GM12878 (cell line): ENCODE results near the gene TIGD2. TPM values are rescaled to one million over a fixed set of nuclear protein-coding genes. Genes with fewer than 3 reads are reported as not detected.

Source experiments
- ATAC-seq: fragments of 200-7000 bp; cut with Tn5 transposase; 3 replicates; pipeline ENCODE4 v1.9.1; 2020; ENCODE audit warnings: mild to moderate bottlenecking, moderate library complexity
- BruUV-seq: library from RNA; stranded (reverse); fragments of 400-500 nt; replicated peaks from 2 replicates; lab custom pipeline; 2021; lab: Mats Ljungman, UMichigan
- CTCF ChIA-PET: fragments of 300-600 bp; sonication (Branson Sonifier 250); formaldehyde crosslinking; extraction: SDS; loops from one replicate; lab custom pipeline; 2021; ENCODE audit warnings: inconsistent platforms; lab: Yijun Ruan, JAX
- POLR2A ChIA-PET: fragments of 350-600 bp; formaldehyde crosslinking; extraction: SDS; loops from one replicate; lab custom pipeline; 2021; ENCODE audit warnings: inconsistent platforms; lab: Charles Lee
- RAD21 ChIA-PET: fragments of 300-600 bp; sonication (Branson Sonifier 250); formaldehyde crosslinking; loops from one replicate; lab custom pipeline; 2023; ENCODE audit warnings: antibody characterized with exemption; ENCODE audit not compliant: unreplicated experiment; lab: Charles Lee
- SMC1A ChIA-PET: fragments of 300-600 bp; sonication (Branson Sonifier 250); formaldehyde crosslinking; loops from one replicate; lab custom pipeline; 2023; ENCODE audit not compliant: unreplicated experiment, uncharacterized antibody; lab: Charles Lee
- DNase-seq: peaks from one replicate; pipeline ENCODE4 v3.0.0-alpha.2; 2011; ENCODE audit warnings: low read depth, low spot score
- FAIRE-seq: peaks from 3 replicates; lab custom pipeline; 2011; peaks lifted over from hg19 to GRCh38; lab: Jason Lieb, UNC
- H2AFZ ChIP-seq: 2 replicates; pipeline ENCODE4 v1.6.0; 2011; ENCODE audit warnings: low read depth, low read length, control low read depth; ENCODE audit not compliant: control insufficient read depth
- H3K27ac ChIP-seq: 2 replicates; pipeline ENCODE4 v1.5.1; 2011; ENCODE audit warnings: control low read depth; ENCODE audit not compliant: control insufficient read depth, insufficient read depth
- H3K27me3 ChIP-seq, 2 experiments: replicated peaks in 1 of 2; 2 replicates each; pipeline versions ENCODE4 v1.6.0 to v1.6.1; 2011; ENCODE audit warnings: low read length in 1 of 2; ENCODE audit not compliant: control insufficient read depth in 2 of 2, insufficient read depth in 2 of 2
- H3K36me3 ChIP-seq, 2 experiments: 2 replicates each; pipeline ENCODE4 v1.5.1; 2011; ENCODE audit warnings: low read length in 1 of 2; ENCODE audit not compliant: control insufficient read depth in 2 of 2, insufficient read depth in 2 of 2
- H3K4me1 ChIP-seq: 2 replicates; pipeline ENCODE4 v1.6.1; 2011; ENCODE audit warnings: mild to moderate bottlenecking, low read length, moderate library complexity, mixed read lengths; ENCODE audit not compliant: control insufficient read depth, insufficient read depth
- H3K4me2 ChIP-seq: 2 replicates; pipeline ENCODE4 v1.6.0; 2011; ENCODE audit warnings: control low read depth; ENCODE audit not compliant: control insufficient read depth, insufficient read depth
- H3K4me3 ChIP-seq: fragments of 200-600 bp; sonication (generic); 2 replicates; pipeline ENCODE4 v1.5.1; 2016
- H3K79me2 ChIP-seq: 2 replicates; pipeline ENCODE4 v1.6.0; 2011; ENCODE audit warnings: low read length; ENCODE audit not compliant: control insufficient read depth, insufficient read depth
- H3K9ac ChIP-seq: 2 replicates; pipeline ENCODE4 v1.8.0; 2011; ENCODE audit warnings: low read length, control low read depth, mixed read lengths; ENCODE audit not compliant: control insufficient read depth, insufficient read depth
- H3K9me3 ChIP-seq: replicated peaks from 3 replicates; pipeline ENCODE4 v1.5.1; 2011; ENCODE audit warnings: mild to moderate bottlenecking, low read length; ENCODE audit not compliant: control insufficient read depth, insufficient read depth
- H4K20me1 ChIP-seq: 2 replicates; pipeline ENCODE4 v1.6.0; 2011; ENCODE audit not compliant: control insufficient read depth, insufficient read depth
- ATF2 ChIP-seq: IDR thresholded peaks from 2 replicates; pipeline ENCODE4 v1.6.1; 2012; ENCODE audit warnings: low read length, inconsistent platforms
- BCL11A ChIP-seq: IDR thresholded peaks from 2 replicates; pipeline ENCODE4 v1.6.1; 2011; ENCODE audit warnings: low read depth, low read length
- CHD1 ChIP-seq: IDR thresholded peaks from 2 replicates; pipeline ENCODE4 v1.6.1; 2012; ENCODE audit warnings: low read depth, low read length, improper control_type of control experiment
- CREB1 ChIP-seq: IDR thresholded peaks from 2 replicates; pipeline ENCODE4 v1.6.1; 2012; ENCODE audit warnings: low read depth, mild to moderate bottlenecking, inconsistent platforms
- EED ChIP-seq: sonication (generic); IDR thresholded peaks from 2 replicates; pipeline ENCODE4 v1.6.1; 2016; ENCODE audit warnings: antibody characterized with exemption, low read depth
- EGR1 ChIP-seq, 2 experiments: IDR thresholded peaks; 1 replicate in 1 of 2; 2 replicates in 1 of 2; pipeline ENCODE4 v1.6.1; 2011 to 2012; ENCODE audit warnings: low read depth in 2 of 2, low read length in 2 of 2, borderline replicate concordance in 1 of 2, mild to moderate bottlenecking in 1 of 2, moderate library complexity in 1 of 2
- EZH2 ChIP-seq: IDR thresholded peaks from 2 replicates; pipeline ENCODE4 v1.6.1; 2012; ENCODE audit warnings: low read depth, mild to moderate bottlenecking, control low read depth, inconsistent platforms, low read length, borderline replicate concordance; ENCODE audit not compliant: control insufficient read depth
- HSF1 ChIP-seq: fragments of 150-350 bp; IDR thresholded peaks from 2 replicates; pipeline ENCODE4 v1.6.1; 2014; ENCODE audit warnings: mild to moderate bottlenecking, low read depth, low read length
- JUND ChIP-seq: IDR thresholded peaks from 2 replicates; pipeline ENCODE4 v1.6.1; 2012; ENCODE audit warnings: low read depth, mild to moderate bottlenecking, low read length, improper control_type of control experiment, moderate library complexity
- MTA2 ChIP-seq: fragments of 450-650 bp; IDR thresholded peaks from 2 replicates; pipeline ENCODE4 v1.6.1; 2016; ENCODE audit warnings: low read depth, mild to moderate bottlenecking, moderate library complexity
- NFYA ChIP-seq: IDR thresholded peaks from 2 replicates; pipeline ENCODE4 v1.6.1; 2011; ENCODE audit warnings: low read depth, mild to moderate bottlenecking, low read length, improper control_type of control experiment, borderline replicate concordance
- RAD21 ChIP-seq: IDR thresholded peaks from 2 replicates; pipeline ENCODE4 v1.6.1; 2011; ENCODE audit warnings: mild to moderate bottlenecking, low read depth, low read length, moderate library complexity; ENCODE audit not compliant: insufficient read depth
- RAD51 ChIP-seq: fragments of 450-650 bp; IDR thresholded peaks from 2 replicates; pipeline ENCODE4 v1.6.1; 2016; ENCODE audit warnings: moderate library complexity, mild to moderate bottlenecking, inconsistent platforms
- SP1 ChIP-seq: IDR thresholded peaks from one replicate; pipeline ENCODE4 v1.6.1; 2011; ENCODE audit warnings: low read depth, low read length
- WRNIP1 ChIP-seq: IDR thresholded peaks from 2 replicates; pipeline ENCODE4 v1.6.1; 2011; ENCODE audit warnings: low read depth, low read length, improper control_type of control experiment, borderline replicate concordance
- YBX1 ChIP-seq: fragments of 450-650 bp; IDR thresholded peaks from 2 replicates; pipeline ENCODE4 v1.6.1; 2016; ENCODE audit warnings: antibody characterized with exemption
- in situ Hi-C: fragments of 300-500 bp; cut with MboI; formaldehyde crosslinking; loops from 9 replicates; pipeline ENCODE4 v1.14.3; 2018; ENCODE audit warnings: mixed read lengths
- intact Hi-C: fragments of 100-400 bp; cut with micrococcal nuclease; formaldehyde crosslinking; loops from one replicate; pipeline ENCODE4 v1.14.2; 2022; ENCODE audit not compliant: unreplicated experiment
- polyA plus RNA-seq, 11 experiments: library from polyadenylated mRNA; depleted of rRNA in 4 of 11; unstranded in 6 of 11; stranded (reverse) in 5 of 11; fragments of >200 nt; fragmentation: Nextera tagmentation in 4 of 11; fragmentation: Illumina TruSeq in 1 of 11; extraction: Ambion mirVana in 4 of 11; extraction: Trizol in 1 of 11; gene quantifications; 1 replicate in 1 of 11; 2 replicates in 10 of 11; pipeline versions ENCODE4 v1.2.1 to v1.2.3, GENCODE V29; 2011 to 2016; ENCODE audit warnings: inconsistent platforms in 2 of 11, missing spikeins in 2 of 11, low read depth in 1 of 11
- total RNA-seq, 4 experiments: library from RNA; depleted of rRNA in 3 of 4; stranded (reverse); fragments of >200 nt in 3 of 4; fragmentation: Illumina TruSeq in 1 of 4; extraction: Trizol in 1 of 4; gene quantifications; 2 replicates each; pipeline versions ENCODE4 v1.2.1 to v1.2.3, GENCODE V29; 2013 to 2021
- TF ChIP-seq, protein P1 (sequence below): IDR thresholded peaks from 2 replicates; pipeline ENCODE4 v1.6.1; 2011; ENCODE audit warnings: low read depth, low read length, improper control_type of control experiment, borderline replicate concordance
- TF ChIP-seq, protein P2 (sequence below): IDR thresholded peaks from 2 replicates; pipeline ENCODE4 v1.6.1; 2012; ENCODE audit warnings: low read depth, low read length, improper control_type of control experiment

The TIGD2 gene
- total and polyA plus RNA-seq, 10 of the 15 experiments (the other 5 are each of a cell fraction or from before 2014, with no cell fraction given): 2.4 to 8.4 (median 5.0) TPM

GRCh38 chr4:89072921-89073320, 38.4 kb upstream of the TIGD2 start (continued):
- no peak for TF ChIP-seq HSF1
- TF ChIP-seq, protein P1, sequence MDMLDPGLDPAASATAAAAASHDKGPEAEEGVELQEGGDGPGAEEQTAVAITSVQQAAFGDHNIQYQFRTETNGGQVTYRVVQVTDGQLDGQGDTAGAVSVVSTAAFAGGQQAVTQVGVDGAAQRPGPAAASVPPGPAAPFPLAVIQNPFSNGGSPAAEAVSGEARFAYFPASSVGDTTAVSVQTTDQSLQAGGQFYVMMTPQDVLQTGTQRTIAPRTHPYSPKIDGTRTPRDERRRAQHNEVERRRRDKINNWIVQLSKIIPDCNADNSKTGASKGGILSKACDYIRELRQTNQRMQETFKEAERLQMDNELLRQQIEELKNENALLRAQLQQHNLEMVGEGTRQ: no peak
- TF ChIP-seq CHD1: no peak
- no peak for TF ChIP-seq RAD51
- TF ChIP-seq YBX1: no peak
- TF ChIP-seq EZH2: no peak
- TF ChIP-seq, protein P2, sequence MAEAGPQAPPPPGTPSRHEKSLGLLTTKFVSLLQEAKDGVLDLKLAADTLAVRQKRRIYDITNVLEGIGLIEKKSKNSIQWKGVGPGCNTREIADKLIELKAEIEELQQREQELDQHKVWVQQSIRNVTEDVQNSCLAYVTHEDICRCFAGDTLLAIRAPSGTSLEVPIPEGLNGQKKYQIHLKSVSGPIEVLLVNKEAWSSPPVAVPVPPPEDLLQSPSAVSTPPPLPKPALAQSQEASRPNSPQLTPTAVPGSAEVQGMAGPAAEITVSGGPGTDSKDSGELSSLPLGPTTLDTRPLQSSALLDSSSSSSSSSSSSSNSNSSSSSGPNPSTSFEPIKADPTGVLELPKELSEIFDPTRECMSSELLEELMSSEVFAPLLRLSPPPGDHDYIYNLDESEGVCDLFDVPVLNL: no peak

DNA sequence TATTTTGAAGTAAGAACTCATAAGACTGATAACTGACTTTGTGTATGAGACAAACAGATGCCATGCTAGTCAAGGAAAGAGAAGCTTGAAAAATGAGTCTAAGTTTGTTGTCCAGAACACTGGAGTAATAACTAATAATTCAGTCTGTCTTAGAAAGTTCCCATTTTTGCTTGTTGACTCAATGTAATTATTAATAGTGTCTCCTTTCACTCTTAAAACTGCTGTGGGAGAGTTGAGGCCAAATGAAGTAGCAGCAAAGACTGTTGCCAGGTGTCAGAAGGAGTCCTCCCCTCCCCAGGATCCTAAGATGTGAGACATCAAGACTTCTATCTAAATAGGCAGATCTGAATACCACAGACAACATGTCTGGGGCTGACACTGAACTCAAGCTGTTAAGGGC, 33.6 kb upstream of the TIGD2 start:
- CTCF ChIA-PET: interaction anchor here (1.0 kb wide), 1 partner anchor 24 kb away, joined by 3 read pairs; no protein-coding TSS in a partner anchor
- H3K9me3 ChIP-seq: peaks cover 6% of the 10 kb centered on the region
- TF ChIP-seq EGR1 (IDR thresholded peaks at IDR 0.05; ENCODE audit: borderline replicate concordance in 1 of 2, low read depth in 2 of 2, low read length in 2 of 2) (no peak), JUND (no peak), MTA2 (no peak), WRNIP1 (no peak), RAD21 (no peak), ATF2 (no peak), CREB1 (no peak), NFYA (no peak), BCL11A (no peak), SP1 (no peak), EED (no peak)
- ATAC-seq: no peak
- POLR2A ChIA-PET: no interaction called here
- H3K27me3 ChIP-seq: no peaks in the 10 kb centered on the region
- peaks cover 11% of the 10 kb centered on the region for H3K4me1 ChIP-seq
- H3K27ac ChIP-seq: no peak overlapping the region
- H3K9ac ChIP-seq: no peak overlapping the region
- no peak overlapping the region for H3K4me2 ChIP-seq
- RAD21 ChIA-PET: no interaction called here
- no peak for DNase-seq
- BruUV-seq: no TSS peak
- FAIRE-seq: no peak
- no peaks in the 10 kb centered on the region for H4K20me1 ChIP-seq
- no peaks in the 10 kb centered on the region for H3K36me3 ChIP-seq
- in situ Hi-C loops: no loop called here
- SMC1A ChIA-PET: interaction anchor here (0.7 to 1.9 kb wide), 2 partner anchors 21 to 54 kb away, joined by 4 to 6 read pairs; partner anchors contain the start of gene FAM13A
- H3K4me3 ChIP-seq: no peak overlapping the region
- no peaks in the 10 kb centered on the region for H3K79me2 ChIP-seq
- intact Hi-C loops: no loop called here
- no peak overlapping the region for H2AFZ ChIP-seq
